Measurements from ENCODE around the gene PEX12. TPM values are rescaled to one million over a fixed set of nuclear protein-coding genes. Genes with fewer than 3 reads are reported as not detected.

The PEX12 gene
- total RNA-seq, 2 donors from 2014 or later = 3.0 to 3.4 TPM

- intact Hi-C loops (cut with DNase I) = no loop called here
- Histone ChIP-seq H3K36me3 (replicated peaks in 1 of 2; ENCODE audit: insufficient read depth in 1 of 2, low read depth in 2 of 2) (no peaks in the 10 kb centered on the region), H3K4me1 (peaks cover 4% of the 10 kb centered on the region), H3K27ac (no peak overlapping the region), H3K4me3 (no peak overlapping the region), H3K27me3 (no peaks in the 10 kb centered on the region), H3K9me3 (no peaks in the 10 kb centered on the region)
- ATAC-seq = no peak
- DNase-seq = no peak
- TF ChIP-seq, protein P1, sequence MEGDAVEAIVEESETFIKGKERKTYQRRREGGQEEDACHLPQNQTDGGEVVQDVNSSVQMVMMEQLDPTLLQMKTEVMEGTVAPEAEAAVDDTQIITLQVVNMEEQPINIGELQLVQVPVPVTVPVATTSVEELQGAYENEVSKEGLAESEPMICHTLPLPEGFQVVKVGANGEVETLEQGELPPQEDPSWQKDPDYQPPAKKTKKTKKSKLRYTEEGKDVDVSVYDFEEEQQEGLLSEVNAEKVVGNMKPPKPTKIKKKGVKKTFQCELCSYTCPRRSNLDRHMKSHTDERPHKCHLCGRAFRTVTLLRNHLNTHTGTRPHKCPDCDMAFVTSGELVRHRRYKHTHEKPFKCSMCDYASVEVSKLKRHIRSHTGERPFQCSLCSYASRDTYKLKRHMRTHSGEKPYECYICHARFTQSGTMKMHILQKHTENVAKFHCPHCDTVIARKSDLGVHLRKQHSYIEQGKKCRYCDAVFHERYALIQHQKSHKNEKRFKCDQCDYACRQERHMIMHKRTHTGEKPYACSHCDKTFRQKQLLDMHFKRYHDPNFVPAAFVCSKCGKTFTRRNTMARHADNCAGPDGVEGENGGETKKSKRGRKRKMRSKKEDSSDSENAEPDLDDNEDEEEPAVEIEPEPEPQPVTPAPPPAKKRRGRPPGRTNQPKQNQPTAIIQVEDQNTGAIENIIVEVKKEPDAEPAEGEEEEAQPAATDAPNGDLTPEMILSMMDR (IDR thresholded peaks at IDR 0.05) = no peak
- no peak for TF ChIP-seq POLR2A (IDR thresholded peaks at IDR 0.05)
Measured at GRCh38 chr17:35542990-35543389, 35.4 kb downstream of the PEX12 start.

DNA sequence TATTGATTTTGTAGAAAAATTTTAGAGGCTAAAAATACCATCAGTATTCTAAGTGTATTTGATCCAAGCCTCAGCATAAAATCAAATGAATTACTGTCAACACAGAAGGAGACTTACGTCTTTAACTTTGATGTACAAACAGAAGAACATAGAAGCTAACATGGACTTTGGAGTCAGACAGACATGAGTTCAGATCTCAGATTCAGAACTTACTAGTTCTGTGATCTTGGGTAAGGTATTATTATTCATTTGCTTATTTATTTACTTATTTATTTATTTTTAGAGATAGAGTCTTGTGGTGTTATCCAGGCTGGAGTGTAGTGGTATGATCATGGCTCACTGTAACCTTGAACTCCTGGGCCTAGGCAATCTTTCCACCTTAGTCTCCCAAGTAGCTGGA is 36.9 kb downstream of the PEX12 start:
- DNase-seq (no peak), ATAC-seq (no peak)
- TF ChIP-seq, protein P1 (IDR thresholded peaks at IDR 0.05) = no peak
- no peak for TF ChIP-seq POLR2A (IDR thresholded peaks at IDR 0.05)
- Histone ChIP-seq H3K4me3 (no peak overlapping the region), H3K36me3 (replicated peaks in 1 of 2; ENCODE audit: insufficient read depth in 1 of 2, low read depth in 2 of 2) (no peaks in the 10 kb centered on the region), H3K27me3 (no peaks in the 10 kb centered on the region), H3K27ac (peak overlapping the region in 1 of 4 donors; percentile 71), H3K9me3 (no peaks in the 10 kb centered on the region), H3K4me1 (peaks cover 4% of the 10 kb centered on the region)
- WGBS, 2 donors = 19 to 45% methylated on average over 1 of the region's 1 CpG
- intact Hi-C loops (cut with DNase I) = no loop called here

GRCh38 chr17:35540589-35541404 is 37.6 kb downstream of the PEX12 start:
- Histone ChIP-seq H3K4me3 (no peak overlapping the region), H3K27me3 (no peaks in the 10 kb centered on the region), H3K36me3 (replicated peaks in 1 of 2; ENCODE audit: insufficient read depth in 1 of 2, low read depth in 2 of 2) (no peaks in the 10 kb centered on the region), H3K9me3 (no peaks in the 10 kb centered on the region), H3K27ac (peak overlapping the region in 2 of 4 donors; percentile 17 to 71), H3K4me1 (peaks cover 4% of the 10 kb centered on the region)
- no peak for ATAC-seq
- DNase-seq = peak in 1 of 4 donors; percentile 69
- WGBS, 2 donors = 31 to 38% methylated on average over 8 of the region's 8 CpGs
- TF ChIP-seq, protein P1 (IDR thresholded peaks at IDR 0.05) = no peak
- TF ChIP-seq POLR2A (IDR thresholded peaks at IDR 0.05) = no peak
- intact Hi-C loops (cut with DNase I) = no loop called here

DNA sequence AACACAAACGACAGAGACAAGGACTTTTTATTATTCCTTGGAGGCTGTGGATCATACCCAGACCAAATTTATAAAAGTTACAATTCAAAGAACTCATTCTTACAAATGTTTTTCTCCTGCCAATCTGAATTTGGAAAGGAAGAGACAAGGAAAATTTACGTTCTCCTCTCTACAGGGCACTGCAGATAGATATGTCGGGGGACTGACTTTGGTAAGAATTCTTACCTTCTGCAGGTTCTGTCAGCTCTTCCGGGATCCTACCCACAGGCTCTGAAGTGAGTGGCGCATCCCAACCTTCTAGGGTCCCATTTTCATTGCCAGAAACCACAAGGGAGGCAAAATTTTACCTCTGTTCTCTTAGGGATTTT is 38.7 kb downstream of the PEX12 start:
- Histone ChIP-seq H3K27ac (no peak overlapping the region), H3K36me3 (replicated peaks in 1 of 2; ENCODE audit: insufficient read depth in 1 of 2, low read depth in 2 of 2) (no peaks in the 10 kb centered on the region), H3K9me3 (no peaks in the 10 kb centered on the region), H3K4me1 (peaks cover 4% of the 10 kb centered on the region), H3K27me3 (no peaks in the 10 kb centered on the region), H3K4me3 (no peak overlapping the region)
- ATAC-seq (no peak), DNase-seq (no peak)
- 30% methylated on average over 5 of the region's 5 CpGs for WGBS, 2 donors
- TF ChIP-seq, protein P1 (IDR thresholded peaks at IDR 0.05) = no peak
- no peak for TF ChIP-seq POLR2A (IDR thresholded peaks at IDR 0.05)
- intact Hi-C loops (cut with DNase I) = loop anchor here (5.0 to 10.0 kb wide), 2 partner anchors 227 to 375 kb away; no protein-coding TSS in a partner anchor

Data from body of pancreas (tissue), 4 donors.